Spleen (tissue), 11 donors: ENCODE results near the gene HELZ2. TPM values are rescaled to one million over a fixed set of nuclear protein-coding genes. Genes with fewer than 3 reads are reported as not detected.

Source experiments
- DNase-seq: peaks from one replicate; pipeline ENCODE4 v3.0.0-alpha.2; 2020
- H3K27ac ChIP-seq, 8 donors: fragments of 200-600 bp; sonication (generic) in 7 of 8; 1 replicate in 4 of 8; 2 replicates in 4 of 8; pipeline versions ENCODE4 v1.5.0 to v1.8.0; 2016 to 2021; ENCODE audit warnings: inconsistent platforms in 4 of 8, mild to moderate bottlenecking in 4 of 8, moderate library complexity in 1 of 8
- H3K27me3 ChIP-seq, 7 donors: fragments of 200-600 bp; sonication (generic) in 6 of 7; replicated peaks in 1 of 7; 1 replicate in 4 of 7; 2 replicates in 3 of 7; pipeline versions ENCODE4 v1.5.0 to v1.8.0; 2016 to 2021; ENCODE audit warnings: inconsistent platforms in 3 of 7, mild to moderate bottlenecking in 1 of 7
- H3K36me3 ChIP-seq, 6 donors: fragments of 200-600 bp; sonication (generic) in 5 of 6; 1 replicate in 4 of 6; 2 replicates in 2 of 6; pipeline versions ENCODE4 v1.5.0 to v1.8.0; 2016 to 2021; ENCODE audit warnings: inconsistent platforms in 2 of 6
- H3K4me1 ChIP-seq, 6 donors: fragments of 200-600 bp; sonication (generic) in 5 of 6; 1 replicate in 3 of 6; 2 replicates in 3 of 6; pipeline versions ENCODE4 v1.5.0 to v1.8.0; 2016 to 2021; ENCODE audit warnings: inconsistent platforms in 3 of 6
- H3K4me3 ChIP-seq, 8 donors: fragments of 200-600 bp; sonication (generic) in 7 of 8; 1 replicate in 4 of 8; 2 replicates in 4 of 8; pipeline versions ENCODE4 v1.5.0 to v1.8.0; 2016 to 2021; ENCODE audit warnings: inconsistent platforms in 4 of 8, mild to moderate bottlenecking in 4 of 8, moderate library complexity in 2 of 8
- H3K9me3 ChIP-seq, 8 donors: fragments of 200-600 bp; sonication (generic) in 7 of 8; 1 replicate in 4 of 8; 2 replicates in 4 of 8; pipeline versions ENCODE4 v1.5.0 to v1.8.0; 2016 to 2021; ENCODE audit warnings: inconsistent platforms in 4 of 8
- POLR2A ChIP-seq, 3 donors: fragments of 450-650 bp; IDR thresholded peaks; one replicate each; pipeline ENCODE4 v1.5.1; 2017; ENCODE audit warnings: antibody characterized with exemption in 3 of 3, mild to moderate bottlenecking in 1 of 3
- POLR2AphosphoS5 ChIP-seq, 3 donors: sonication (generic); formaldehyde crosslinking; IDR thresholded peaks; one replicate each; pipeline ENCODE4 v1.5.1; 2017; ENCODE audit warnings: antibody characterized with exemption in 3 of 3
- WGBS, 5 donors: extraction: QIAGEN DNeasy Blood & Tissue Kit in 3 of 5; methylation state at CpG; one replicate each; pipeline versions ENCODE4 v1.1.5 to v1.1.7; 2013 to 2018; 5-methylcytosine and 5-hydroxymethylcytosine counted together
- intact Hi-C: fragments of 100-400 bp; cut with DNase I; formaldehyde crosslinking; loops from one replicate; pipeline ENCODE4 v1.15.0; 2023; ENCODE audit warnings: low total_unique reads
- polyA plus RNA-seq, 3 donors: library from polyadenylated mRNA; stranded (reverse); fragments of 200-250 nt; gene quantifications; one replicate each; pipeline ENCODE4 v1.2.1, GENCODE V29; 2013
- total RNA-seq, 7 donors: library from RNA; depleted of rRNA in 3 of 7; stranded (reverse); fragments of >200 nt in 3 of 7; fragmentation: NEBNext Ultra II Directional in 4 of 7; extraction: Animal tissue kit (Norgen Biotek cat#: 25700) in 4 of 7; gene quantifications; one replicate each; pipeline versions ENCODE4 v1.1.0 to v1.2.1, GENCODE V29; 2016 to 2021
- TF ChIP-seq, protein P1 (sequence below), 11 experiments: fragments of 200-600 bp in 7 of 11; fragments of 450-650 bp in 4 of 11; sonication (generic) in 4 of 11; IDR thresholded peaks in 8 of 11; conservative IDR thresholded peaks in 3 of 11; 1 replicate in 7 of 11; 2 replicates in 4 of 11; pipeline versions ENCODE4 v1.4.0 to v1.8.0; 2016 to 2021; ENCODE audit warnings: antibody characterized with exemption in 11 of 11, inconsistent platforms in 4 of 11, mild to moderate bottlenecking in 1 of 11
- donor health status: healthy with polysubstance abuse.
- donor health status: DM: no; HTN: no; CAD: no; lungs with moderate emphysema.
- donor health status: DM: no; HTN: no; CAD: no.
- donor health status: Bipolar disorder and iron deficiency.
- donor health status: healthy.
- donor health status: DM: no; HTN: no; CAD: no.
- donor health status: DM: yes; HTN: yes; CAD: no.

HELZ2 gene
- total and polyA plus RNA-seq, 10 donors: 4.3 to 120 (median 62.6) TPM

DNA sequence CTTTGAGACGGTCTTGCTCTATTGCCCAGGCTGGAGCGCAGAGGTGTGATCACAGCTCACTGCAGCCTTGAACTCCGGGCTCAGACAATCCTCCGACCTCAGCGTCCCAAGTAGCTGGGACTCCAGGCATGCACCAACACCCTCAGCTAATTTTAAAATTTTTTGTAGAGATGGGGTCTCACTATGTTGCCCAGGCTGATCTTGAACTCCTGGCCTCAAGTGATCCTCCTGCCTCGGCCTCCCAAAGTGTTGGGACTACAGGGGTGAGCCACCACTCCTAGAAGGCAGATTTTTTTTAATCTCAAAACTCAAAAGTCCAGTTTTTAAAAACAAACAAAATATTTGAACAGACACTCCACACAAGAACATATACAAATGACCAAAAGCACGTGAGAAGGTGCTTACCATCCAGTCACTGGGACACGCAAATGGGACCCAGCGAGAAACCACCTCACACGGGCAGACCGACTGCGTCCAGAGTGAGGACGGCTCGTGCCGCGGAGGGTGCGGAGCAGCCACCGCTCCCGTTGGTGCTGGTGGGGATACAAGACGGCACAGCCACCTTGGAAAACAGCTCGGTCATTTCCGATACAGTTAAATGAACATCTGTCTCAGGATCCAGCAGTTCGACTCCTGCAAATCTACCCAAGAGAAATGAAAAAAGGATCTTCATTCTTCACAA lies 8.5 kb upstream of the HELZ2 start:
- no peaks in the 10 kb centered on the region for H3K9me3 ChIP-seq
- 88 to 93% (median 91%) methylated on average over 23 of the region's 23 CpGs for WGBS, 5 donors
- DNase-seq: no peak
- intact Hi-C loops: no loop called here
- TF ChIP-seq, protein P1, sequence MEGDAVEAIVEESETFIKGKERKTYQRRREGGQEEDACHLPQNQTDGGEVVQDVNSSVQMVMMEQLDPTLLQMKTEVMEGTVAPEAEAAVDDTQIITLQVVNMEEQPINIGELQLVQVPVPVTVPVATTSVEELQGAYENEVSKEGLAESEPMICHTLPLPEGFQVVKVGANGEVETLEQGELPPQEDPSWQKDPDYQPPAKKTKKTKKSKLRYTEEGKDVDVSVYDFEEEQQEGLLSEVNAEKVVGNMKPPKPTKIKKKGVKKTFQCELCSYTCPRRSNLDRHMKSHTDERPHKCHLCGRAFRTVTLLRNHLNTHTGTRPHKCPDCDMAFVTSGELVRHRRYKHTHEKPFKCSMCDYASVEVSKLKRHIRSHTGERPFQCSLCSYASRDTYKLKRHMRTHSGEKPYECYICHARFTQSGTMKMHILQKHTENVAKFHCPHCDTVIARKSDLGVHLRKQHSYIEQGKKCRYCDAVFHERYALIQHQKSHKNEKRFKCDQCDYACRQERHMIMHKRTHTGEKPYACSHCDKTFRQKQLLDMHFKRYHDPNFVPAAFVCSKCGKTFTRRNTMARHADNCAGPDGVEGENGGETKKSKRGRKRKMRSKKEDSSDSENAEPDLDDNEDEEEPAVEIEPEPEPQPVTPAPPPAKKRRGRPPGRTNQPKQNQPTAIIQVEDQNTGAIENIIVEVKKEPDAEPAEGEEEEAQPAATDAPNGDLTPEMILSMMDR (IDR thresholded peaks at IDR 0.05 in 8 of 11, conservative IDR thresholded peaks at IDR 0.05 in 3 of 11): no peak
- TF ChIP-seq POLR2A (IDR thresholded peaks at IDR 0.05) (no peak), POLR2AphosphoS5 (IDR thresholded peaks at IDR 0.05) (no peak)
- no peak overlapping the region for H3K27ac ChIP-seq
- peaks cover 0 to 16% (median 0%) of the 10 kb centered on the region in 7 donors for H3K27me3 ChIP-seq
- peaks cover 0 to 23% (median under 1%) of the 10 kb centered on the region in 6 donors for H3K4me1 ChIP-seq
- peaks cover 0 to 10% (median 0%) of the 10 kb centered on the region in 6 donors for H3K36me3 ChIP-seq
- H3K4me3 ChIP-seq: no peak overlapping the region

DNA sequence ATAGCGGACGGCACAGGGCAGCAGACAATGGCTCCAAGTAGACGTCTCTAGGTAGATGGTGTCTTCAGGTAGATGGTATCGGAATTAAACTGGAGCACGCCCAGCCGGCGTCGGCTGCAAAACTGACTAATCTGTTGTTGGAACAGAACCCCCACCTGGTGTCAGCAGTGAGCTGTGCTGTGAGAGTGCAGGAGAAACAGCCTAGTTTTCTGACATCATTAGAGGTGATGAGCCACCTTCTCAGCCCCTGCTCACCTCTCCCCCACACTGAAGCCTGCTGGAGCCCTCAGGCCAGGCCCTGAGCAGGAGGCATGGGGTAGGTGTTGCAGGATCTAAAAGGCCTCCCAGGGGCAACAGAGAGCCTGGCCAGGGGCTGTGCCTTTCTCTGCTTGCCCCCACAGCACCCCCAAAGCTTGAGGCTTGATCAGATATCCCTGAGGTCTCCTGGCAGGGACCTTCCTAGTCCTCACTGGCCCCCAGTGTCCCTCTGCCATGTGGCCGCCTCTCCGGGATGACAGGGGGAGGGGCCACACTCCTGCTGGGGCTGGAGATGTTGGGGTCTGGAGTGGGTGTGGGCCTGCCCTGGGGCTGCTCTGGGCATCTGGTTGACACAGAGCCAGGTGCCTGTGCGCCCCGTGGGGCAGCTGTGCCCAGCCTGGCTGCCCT lies 6.9 kb upstream of the HELZ2 start:
- Histone ChIP-seq H3K4me3 (no peak overlapping the region), H3K36me3 (no peaks in the 10 kb centered on the region), H3K27ac (no peak overlapping the region), H3K4me1 (peaks cover 0 to 11% (median 0%) of the 10 kb centered on the region in 6 donors), H3K27me3 (peaks cover 0 to 22% (median 0%) of the 10 kb centered on the region in 7 donors), H3K9me3 (no peaks in the 10 kb centered on the region)
- 54 to 64% (median 56%) methylated on average over 8 to 12 of the region's 12 CpGs for whole genome bisulfite sequencing, 5 donors
- TF ChIP-seq, protein P1 (IDR thresholded peaks at IDR 0.05 in 8 of 11, conservative IDR thresholded peaks at IDR 0.05 in 3 of 11): peak in 10 of 11 experiments; percentile 6 to 61 (median 33)
- TF ChIP-seq POLR2A (IDR thresholded peaks at IDR 0.05): no peak
- intact Hi-C loops: no loop called here
- DNase-seq: peak; percentile 86

DNA sequence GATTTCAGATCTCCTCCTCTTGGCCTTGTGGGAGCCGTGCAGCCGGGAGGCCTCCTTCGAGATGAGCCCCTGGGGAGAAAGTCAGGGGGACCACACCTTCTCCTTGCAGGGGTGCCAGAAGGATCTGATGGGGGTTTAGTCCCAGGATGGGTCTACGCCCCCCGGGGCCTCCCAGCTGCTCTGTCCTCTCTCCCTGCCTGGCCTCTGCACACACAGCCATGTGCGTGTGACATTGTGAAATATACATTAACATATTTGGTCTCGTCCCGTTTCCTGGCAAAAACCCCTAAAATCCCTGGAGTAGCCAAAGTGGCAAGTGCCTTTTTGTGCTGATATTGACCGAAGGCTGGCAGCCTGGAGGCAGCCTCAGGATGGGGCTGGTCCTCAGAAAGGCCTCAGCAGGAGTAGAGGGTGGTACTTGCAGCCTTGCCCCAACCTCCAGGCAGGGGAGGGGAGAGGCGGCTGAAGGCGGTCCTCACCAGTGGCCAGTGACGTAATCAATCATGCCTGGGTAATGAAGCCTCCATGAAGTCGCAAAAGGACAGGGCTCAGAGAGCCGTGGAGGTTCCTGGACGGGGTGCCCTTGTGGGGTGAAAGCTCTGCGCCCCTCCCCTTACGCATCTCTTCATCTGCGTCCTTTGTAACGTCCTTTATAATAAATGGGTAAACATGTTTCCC lies 5.1 kb upstream of the HELZ2 start:
- peaks cover 5 to 22% (median 11%) of the 10 kb centered on the region in 6 donors for H3K4me1 ChIP-seq
- no peak overlapping the region for H3K27ac ChIP-seq
- H3K27me3 ChIP-seq: peaks cover 0 to 32% (median 0%) of the 10 kb centered on the region in 7 donors
- H3K4me3 ChIP-seq: no peak overlapping the region
- intact Hi-C loops: no loop called here
- WGBS, 5 donors: 68 to 80% (median 76%) methylated on average over 18 to 19 of the region's 19 CpGs
- H3K36me3 ChIP-seq: no peaks in the 10 kb centered on the region
- TF ChIP-seq, protein P1 (IDR thresholded peaks at IDR 0.05 in 8 of 11, conservative IDR thresholded peaks at IDR 0.05 in 3 of 11): no peak
- TF ChIP-seq POLR2A (IDR thresholded peaks at IDR 0.05): no peak
- TF ChIP-seq POLR2AphosphoS5 (IDR thresholded peaks at IDR 0.05): no peak
- no peak for DNase-seq
- no peaks in the 10 kb centered on the region for H3K9me3 ChIP-seq
